HG02840 (cell line): Measurements from ENCODE around the gene ZNF135.

Experiments used
- ATAC-seq: cut with Tn5 transposase; IDR thresholded peaks from one replicate; pipeline ENCODE4 v1.9.1; 2021; ENCODE audit warnings: mild to moderate bottlenecking, moderate library complexity, moderate number of reproducible peaks; ENCODE audit not compliant: unreplicated experiment, low FRiP score

Gene ZNF135

GRCh38 chr19:58059003-58059670, at the start of gene ZNF135:
TSS of gene ZNF135 (plus strand) at chr19:58059282. CDS start at chr19:58060003, 721 bp downstream.
- no peak for ATAC-seq

DNA sequence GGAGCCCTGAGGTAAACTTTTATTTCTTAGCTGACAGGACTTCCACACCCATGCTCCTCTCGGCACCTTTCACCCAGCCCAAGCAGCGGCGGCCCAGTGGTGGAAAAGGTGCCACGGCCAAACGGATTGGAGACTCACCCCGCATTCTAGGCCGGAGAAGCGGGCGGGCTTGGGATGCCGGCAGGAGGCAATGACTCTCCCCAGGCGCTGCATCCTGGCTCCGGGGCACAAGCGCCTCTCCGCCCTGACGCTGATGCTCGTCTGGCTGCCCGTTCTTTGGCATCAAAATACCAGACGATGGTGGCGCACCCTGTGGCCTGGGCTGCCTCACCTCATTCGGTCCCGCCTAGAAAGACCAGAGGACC, 49.8 kb upstream of the ZNF135 start:
- ATAC-seq: no peak

DNA sequence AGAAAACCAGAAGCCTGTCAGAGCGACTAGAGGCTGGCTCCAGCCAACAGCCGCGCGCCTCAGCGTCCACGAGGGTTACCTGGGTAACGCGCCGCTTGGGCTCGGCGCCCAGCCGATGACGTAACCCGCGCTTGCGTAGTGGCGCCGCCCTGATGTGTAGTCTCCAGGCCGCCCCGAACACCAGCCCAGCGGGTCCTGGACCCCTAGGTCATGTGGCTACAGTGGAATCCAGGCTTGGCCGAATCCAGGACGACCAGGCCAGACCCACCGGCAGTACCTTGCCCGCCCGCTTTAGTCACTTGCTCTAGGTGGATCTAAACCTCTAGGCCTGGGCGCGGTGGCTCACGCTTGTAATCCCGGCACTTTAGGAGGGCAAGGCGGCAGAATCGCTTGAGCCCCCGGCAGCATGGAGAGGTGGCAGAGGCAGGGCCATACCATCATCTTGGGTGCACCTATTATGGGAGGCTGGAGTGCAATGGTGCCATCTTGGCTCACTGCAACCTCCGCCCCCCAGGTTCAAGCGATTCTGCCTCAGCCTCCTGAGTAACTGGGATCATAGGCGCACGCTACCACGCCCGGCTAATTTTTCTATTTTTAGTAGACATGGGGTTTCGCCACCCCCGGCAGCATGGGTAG, 49.3 kb upstream of the ZNF135 start:
- no peak for ATAC-seq

DNA sequence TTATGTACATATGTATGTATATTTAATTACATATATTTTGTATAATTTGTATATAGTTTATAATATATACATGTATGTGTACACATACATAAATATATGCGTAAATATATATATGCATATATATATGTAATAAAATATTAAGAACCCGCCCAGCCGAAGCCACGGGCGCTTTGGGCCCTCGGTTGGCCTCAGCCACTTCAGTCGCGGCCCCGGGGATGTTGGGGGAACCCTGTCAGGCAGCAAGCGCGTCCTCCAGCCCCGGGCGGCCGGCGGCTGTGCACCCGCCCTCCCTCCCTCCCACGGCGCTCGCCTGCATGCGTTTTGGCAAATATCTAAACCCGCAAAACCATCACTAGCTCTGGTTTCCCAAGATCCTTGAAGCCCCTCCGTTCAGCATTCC, 48.6 kb upstream of the ZNF135 start:
- ATAC-seq: no peak

- ATAC-seq: no peak
Measured at GRCh38 chr19:58014141-58014540, 44.9 kb upstream of the ZNF135 start.

- ATAC-seq: no peak
Measured at GRCh38 chr19:58020129-58020528, 39.0 kb upstream of the ZNF135 start.

DNA sequence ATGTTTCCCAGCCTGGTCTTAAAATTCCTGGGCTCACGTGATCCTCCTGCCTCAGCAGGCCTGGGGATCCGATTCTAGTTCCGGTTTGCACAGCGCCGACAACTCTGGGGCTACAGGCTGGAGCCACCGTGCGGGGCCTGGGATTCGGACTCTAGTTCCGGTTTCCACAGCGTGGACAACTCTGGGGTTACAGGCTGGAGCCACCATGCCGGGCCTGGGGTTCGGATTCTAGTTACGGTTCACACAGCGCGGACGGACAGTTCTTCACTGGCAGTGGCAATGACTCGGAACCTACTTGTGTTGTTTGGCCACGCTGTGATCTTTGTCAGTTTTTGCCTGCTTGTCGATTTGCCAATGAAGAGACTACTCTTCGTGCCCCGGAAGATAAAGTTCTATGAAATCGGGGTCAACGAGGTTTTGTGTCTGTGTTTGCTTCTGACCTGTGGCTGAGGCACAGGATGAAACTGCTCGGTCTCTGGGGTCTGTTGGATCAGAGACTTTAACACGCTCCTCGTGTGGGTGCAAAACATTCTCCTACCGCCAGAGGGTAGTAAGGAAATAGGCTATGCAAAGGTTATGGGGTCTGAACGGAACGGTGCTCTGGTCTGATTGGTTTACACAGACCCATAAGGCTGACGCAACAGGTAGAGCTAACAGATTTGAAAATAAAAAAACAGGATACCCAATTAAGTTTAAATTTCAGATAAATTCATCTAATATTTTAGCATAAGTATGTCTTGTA, 37.4 kb upstream of the ZNF135 start:
- no peak for ATAC-seq

GRCh38 chr19:58022283-58022660, 36.8 kb upstream of the ZNF135 start:
- ATAC-seq: no peak

GRCh38 chr19:58024661-58025060, 34.4 kb upstream of the ZNF135 start:
- no peak for ATAC-seq

DNA sequence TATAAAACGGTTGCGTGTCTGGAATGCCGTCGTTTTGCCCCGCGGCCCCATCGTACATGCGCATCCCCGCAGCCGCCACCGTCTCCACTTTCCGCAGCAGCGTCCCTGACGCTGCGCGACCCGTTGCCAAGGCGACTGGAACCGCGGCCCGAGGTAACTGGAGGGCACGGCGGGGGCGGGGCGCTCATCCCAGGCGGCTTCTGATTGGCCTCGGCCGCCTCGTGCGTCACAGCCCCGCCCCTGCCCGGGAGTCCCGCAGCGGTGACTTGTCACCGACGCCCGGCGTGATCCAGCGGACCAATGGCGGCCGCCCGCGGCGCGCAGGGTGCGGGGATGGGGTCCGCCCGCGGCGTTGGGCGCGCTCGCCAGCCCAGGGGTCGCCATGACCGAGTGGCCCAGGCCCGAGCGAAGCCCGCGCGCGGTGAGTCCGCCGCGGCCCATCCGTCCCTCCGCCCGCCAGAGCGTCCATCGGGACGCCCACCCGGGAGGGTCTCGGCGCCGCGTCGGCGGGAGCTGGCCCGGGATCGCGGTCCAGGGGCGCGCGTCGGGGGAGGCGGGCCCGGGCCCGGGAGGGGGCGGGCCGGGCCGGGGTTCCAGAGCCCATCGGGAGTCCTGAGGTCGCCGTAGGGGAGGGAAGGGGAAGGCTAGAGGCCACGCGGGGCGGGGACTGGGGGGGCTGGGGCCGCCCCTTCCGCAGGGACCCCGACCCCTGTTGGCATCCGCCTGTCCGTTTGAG, 25.2 kb upstream of the ZNF135 start, which contains the start of gene ZSCAN1:
Gene ZSCAN1, plus strand, starts transcription at position 285 of the 736 bp plus-strand sequence. CDS start 3,812 bp downstream, outside the sequence.
- ATAC-seq: no peak

GRCh38 chr19:58034477-58034793, 24.6 kb upstream of the ZNF135 start:
- ATAC-seq: no peak

DNA sequence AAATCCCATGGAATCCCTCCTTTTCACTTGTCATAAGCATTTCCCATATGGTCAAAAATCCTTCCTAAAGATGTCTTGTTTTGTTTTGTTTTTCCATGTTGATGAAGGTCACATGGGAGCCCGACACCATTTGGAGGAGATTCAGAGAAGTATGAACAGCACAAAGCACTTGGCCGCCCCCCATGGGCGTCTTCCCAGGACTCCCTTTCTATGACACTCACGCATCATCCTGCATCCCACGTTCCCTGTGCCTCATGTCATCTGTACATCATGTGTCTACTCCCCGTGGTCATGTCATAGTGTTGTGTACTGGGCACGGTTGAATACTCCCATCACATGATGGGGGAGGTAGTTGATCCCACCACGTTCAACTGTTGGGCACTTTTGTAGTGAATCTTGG, 23.2 kb upstream of the ZNF135 start:
- ATAC-seq: no peak

GRCh38 chr19:58037927-58038687, 21.0 kb upstream of the ZNF135 start:
- ATAC-seq: no peak

- no peak for ATAC-seq
Measured at GRCh38 chr19:58038688-58039204, 20.3 kb upstream of the ZNF135 start.

DNA sequence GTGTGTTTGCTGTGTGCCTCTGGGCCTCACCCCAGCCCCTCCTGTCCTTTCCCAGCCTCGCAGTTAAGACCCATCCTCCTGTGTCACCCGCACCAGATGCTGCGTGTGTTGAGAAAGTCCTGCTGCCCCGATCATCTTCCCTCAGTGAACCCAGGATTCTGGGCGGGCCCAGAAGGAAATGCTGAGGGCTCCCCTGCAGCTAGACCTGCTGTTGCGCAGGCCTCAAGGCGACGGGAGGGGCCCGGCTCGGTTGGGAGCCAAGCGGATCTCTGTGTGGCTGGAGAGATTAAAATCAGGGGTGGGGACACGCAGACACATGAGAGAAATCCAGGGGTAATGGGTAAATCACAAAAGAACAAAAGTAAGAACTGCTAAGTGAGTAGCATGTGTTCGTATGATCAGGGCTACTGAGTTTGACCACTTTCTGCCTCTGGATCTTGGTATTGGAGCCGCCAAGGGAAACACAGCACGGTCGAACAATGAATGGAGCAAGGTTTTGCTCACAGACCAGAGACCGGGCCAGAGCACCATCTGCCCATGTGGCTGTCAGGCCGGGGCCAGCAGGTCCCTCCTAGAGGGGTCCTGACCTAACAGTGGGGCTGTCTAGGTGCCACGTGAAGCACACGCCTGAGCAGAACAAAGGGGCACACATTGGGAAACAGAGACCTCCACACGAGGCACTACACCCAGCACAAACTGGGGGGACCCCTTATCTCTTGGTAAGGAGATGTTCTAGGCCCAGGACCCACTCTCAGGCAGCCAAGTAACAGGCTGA, 18.1 kb upstream of the ZNF135 start:
- no peak for ATAC-seq

DNA sequence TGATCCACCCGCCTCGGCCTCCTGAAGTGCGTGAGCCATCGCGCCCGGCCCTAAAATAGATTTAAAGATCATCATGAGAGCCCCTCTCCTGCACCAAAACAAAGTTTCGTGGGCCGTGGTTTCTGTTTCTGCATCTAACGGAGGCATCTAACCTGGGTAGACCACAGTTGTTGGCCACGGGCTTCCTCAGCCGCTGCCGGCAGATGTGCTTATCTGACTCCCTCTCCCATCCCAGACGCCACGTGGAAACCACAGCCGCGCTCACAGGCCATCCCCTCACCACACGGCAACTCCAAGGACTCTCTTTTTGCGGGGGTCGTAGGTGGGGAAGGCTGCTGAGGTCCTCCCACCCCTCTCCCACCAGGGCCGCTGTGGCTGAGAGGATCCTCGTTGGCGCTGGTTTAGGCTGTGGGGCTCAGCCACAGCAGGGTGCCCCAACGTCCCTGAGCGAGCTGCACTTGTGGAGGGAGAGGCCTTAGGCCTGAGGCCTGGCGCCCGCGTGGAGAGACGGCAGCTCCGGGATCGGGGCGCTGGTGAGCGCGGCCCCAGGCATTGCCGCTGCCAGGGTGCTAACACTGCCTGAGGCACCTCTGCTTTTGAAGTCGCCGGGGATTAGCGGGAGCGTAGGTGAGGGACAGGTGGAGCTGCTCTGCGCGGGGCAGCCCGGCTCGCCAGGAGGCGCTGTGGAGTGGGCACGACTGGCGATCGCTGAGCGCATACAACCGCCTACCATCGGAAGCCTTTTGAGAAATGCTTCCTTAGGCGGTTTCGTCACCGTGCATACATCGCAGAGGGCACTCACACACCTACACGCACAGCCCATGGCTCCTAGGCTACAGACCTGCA, 16.4 kb upstream of the ZNF135 start:
- ATAC-seq: no peak

- ATAC-seq: no peak
Measured at GRCh38 chr19:58044391-58044790, 14.7 kb upstream of the ZNF135 start.

DNA sequence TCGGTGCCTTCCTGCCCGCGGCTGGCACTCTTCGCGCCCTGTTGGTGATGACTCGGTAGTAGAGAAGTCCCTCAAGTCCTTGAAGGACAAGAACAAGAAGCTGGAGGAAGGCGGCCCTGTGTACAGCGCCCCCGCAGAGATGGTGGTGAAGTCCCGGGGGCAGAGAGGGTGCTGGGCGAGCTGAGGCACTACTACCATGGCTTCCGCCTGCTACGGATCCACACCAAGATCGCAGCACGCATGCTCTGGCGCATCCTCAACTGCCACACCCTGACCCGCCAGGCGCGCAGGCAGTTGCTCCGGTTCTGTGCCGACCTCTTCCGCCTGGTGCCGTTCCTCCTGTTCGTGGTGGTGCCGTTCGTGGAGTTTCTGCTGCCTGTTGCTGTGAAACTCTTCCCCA, 14.2 kb upstream of the ZNF135 start:
- ATAC-seq: no peak
